H1 (cell line): ENCODE data around the gene INTS1.

Source experiments
- ATF2 ChIP-seq: IDR thresholded peaks from 2 replicates; pipeline ENCODE4 v1.6.1; 2012; ENCODE audit warnings: low read length, inconsistent platforms
- CBX8 ChIP-seq: fragments of 300-800, 300-1000 bp; sonication (generic); IDR thresholded peaks from 2 replicates; pipeline ENCODE4 v1.7.1; 2016; ENCODE audit warnings: low read depth, low read length, borderline replicate concordance
- CEBPB ChIP-seq: IDR thresholded peaks from 2 replicates; pipeline ENCODE4 v1.6.1; 2012; ENCODE audit warnings: low read depth, low read length
- GABPA ChIP-seq: IDR thresholded peaks from 2 replicates; pipeline ENCODE4 v1.6.1; 2011; ENCODE audit warnings: mild to moderate bottlenecking, low read length, moderate library complexity, borderline replicate concordance; ENCODE audit not compliant: insufficient read depth
- JUND ChIP-seq: IDR thresholded peaks from 2 replicates; pipeline ENCODE4 v1.6.1; 2011; ENCODE audit warnings: mild to moderate bottlenecking, improper control_type of control experiment, low read length
- MAFK ChIP-seq: IDR thresholded peaks from 2 replicates; pipeline ENCODE4 v1.6.1; 2012; ENCODE audit warnings: low read depth, mild to moderate bottlenecking, improper control_type of control experiment, low read length
- PHF8 ChIP-seq: fragments of 200-600 bp; sonication (generic); conservative IDR thresholded peaks from 2 replicates; pipeline ENCODE4 v1.7.1; 2012; ENCODE audit warnings: low read depth, mild to moderate bottlenecking, inconsistent platforms, low read length, moderate library complexity
- POLR2A ChIP-seq, 2 experiments: IDR thresholded peaks; 1 replicate in 1 of 2; 2 replicates in 1 of 2; pipeline ENCODE4 v1.6.1; 2011; ENCODE audit warnings: low read depth in 2 of 2, low read length in 2 of 2, mild to moderate bottlenecking in 2 of 2; ENCODE audit errors: control extremely low read depth in 1 of 2
- POLR2AphosphoS5 ChIP-seq: IDR thresholded peaks from 2 replicates; pipeline ENCODE4 v1.6.1; 2011; ENCODE audit warnings: low read depth, low read length
- SP1 ChIP-seq: IDR thresholded peaks from 2 replicates; pipeline ENCODE4 v1.6.1; 2011; ENCODE audit warnings: low read depth, low read length
- SRF ChIP-seq: IDR thresholded peaks from 2 replicates; pipeline ENCODE4 v1.6.1; 2011; ENCODE audit warnings: mild to moderate bottlenecking, low read depth, low read length, moderate library complexity
- TF ChIP-seq, protein P1 (sequence below), 3 experiments: IDR thresholded peaks; 1 replicate in 2 of 3; 2 replicates in 1 of 3; pipeline versions ENCODE4 v1.5.1 to v1.6.1; 2011; ENCODE audit warnings: low read length in 3 of 3, mild to moderate bottlenecking in 3 of 3, inconsistent platforms in 2 of 3, low read depth in 1 of 3, moderate library complexity in 1 of 3; ENCODE audit not compliant: insufficient read depth in 1 of 3; ENCODE audit errors: control extremely low read depth in 1 of 3

DNA sequence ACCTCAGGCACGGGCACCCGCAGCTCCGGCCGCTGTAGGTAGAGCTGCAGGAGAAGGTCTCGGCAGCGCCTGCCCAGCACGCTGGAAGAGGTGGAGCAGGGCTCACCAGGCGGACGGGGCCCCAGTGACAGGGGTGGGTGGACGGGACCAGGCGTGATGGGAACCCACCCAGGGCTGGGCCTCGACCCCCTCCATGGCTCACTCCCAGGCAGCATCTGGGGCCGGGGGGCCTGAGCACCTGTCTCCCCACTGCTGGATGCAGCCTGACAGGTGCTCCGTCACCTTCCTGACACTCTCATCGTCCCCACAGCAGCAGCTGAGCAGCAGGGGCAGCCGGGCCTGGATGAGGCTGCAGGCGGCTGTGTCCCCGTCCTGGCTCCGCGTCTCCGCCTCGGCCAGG lies 28.2 kb downstream of the INTS1 start:
- TF ChIP-seq CBX8 = no peak
- TF ChIP-seq POLR2A (IDR thresholded peaks at IDR 0.05; ENCODE audit: control extremely low read depth in 1 of 2, low read depth in 2 of 2, low read length in 2 of 2) = no peak
- no peak for TF ChIP-seq MAFK
- no peak for TF ChIP-seq ATF2
- TF ChIP-seq CEBPB = no peak
- TF ChIP-seq, protein P1, sequence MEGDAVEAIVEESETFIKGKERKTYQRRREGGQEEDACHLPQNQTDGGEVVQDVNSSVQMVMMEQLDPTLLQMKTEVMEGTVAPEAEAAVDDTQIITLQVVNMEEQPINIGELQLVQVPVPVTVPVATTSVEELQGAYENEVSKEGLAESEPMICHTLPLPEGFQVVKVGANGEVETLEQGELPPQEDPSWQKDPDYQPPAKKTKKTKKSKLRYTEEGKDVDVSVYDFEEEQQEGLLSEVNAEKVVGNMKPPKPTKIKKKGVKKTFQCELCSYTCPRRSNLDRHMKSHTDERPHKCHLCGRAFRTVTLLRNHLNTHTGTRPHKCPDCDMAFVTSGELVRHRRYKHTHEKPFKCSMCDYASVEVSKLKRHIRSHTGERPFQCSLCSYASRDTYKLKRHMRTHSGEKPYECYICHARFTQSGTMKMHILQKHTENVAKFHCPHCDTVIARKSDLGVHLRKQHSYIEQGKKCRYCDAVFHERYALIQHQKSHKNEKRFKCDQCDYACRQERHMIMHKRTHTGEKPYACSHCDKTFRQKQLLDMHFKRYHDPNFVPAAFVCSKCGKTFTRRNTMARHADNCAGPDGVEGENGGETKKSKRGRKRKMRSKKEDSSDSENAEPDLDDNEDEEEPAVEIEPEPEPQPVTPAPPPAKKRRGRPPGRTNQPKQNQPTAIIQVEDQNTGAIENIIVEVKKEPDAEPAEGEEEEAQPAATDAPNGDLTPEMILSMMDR (IDR thresholded peaks at IDR 0.05; ENCODE audit: control extremely low read depth in 1 of 3, insufficient read depth in 1 of 3, low read depth in 1 of 3, low read length in 3 of 3) = no peak
- no peak for TF ChIP-seq PHF8
- no peak for TF ChIP-seq POLR2AphosphoS5
- TF ChIP-seq SP1 = no peak
- no peak for TF ChIP-seq JUND
- no peak for TF ChIP-seq GABPA
- TF ChIP-seq SRF = no peak
